Measurements from ENCODE around the gene CARMIL1.
"Not testable (repeated sequence)": the region's sequence is repeated elsewhere in the genome, so short reads cannot be mapped to it uniquely, and the experiment has no call there.

CARMIL1 gene

GRCh38 chr6:25583099-25583498, 303.9 kb downstream of the CARMIL1 start:
- H3K4me3 ChIP-seq (ENCODE audit: low read length): no peak overlapping the region
- no peak for TF ChIP-seq CTCF (conservative IDR thresholded peaks at IDR 0.05; ENCODE audit: low read length)
- no peak for DNase-seq (ENCODE audit: low read depth)

- TF ChIP-seq CTCF (conservative IDR thresholded peaks at IDR 0.05; ENCODE audit: low read length): no peak
- DNase-seq (ENCODE audit: low read depth): no peak
- H3K4me3 ChIP-seq (ENCODE audit: low read length): no peak overlapping the region
Measured at GRCh38 chr6:25583906-25584305, 304.7 kb downstream of the CARMIL1 start.

- DNase-seq (ENCODE audit: low read depth): no peak
- H3K4me3 ChIP-seq (ENCODE audit: low read length): no peak overlapping the region
- TF ChIP-seq CTCF (conservative IDR thresholded peaks at IDR 0.05; ENCODE audit: low read length): no peak
Measured at GRCh38 chr6:25585225-25585624, 306.1 kb downstream of the CARMIL1 start.

- not testable (repeated sequence) for DNase-seq (ENCODE audit: low read depth); H3K4me3 ChIP-seq (ENCODE audit: low read length)
Measured at GRCh38 chr6:25586119-25586518, 306.9 kb downstream of the CARMIL1 start.

GRCh38 chr6:25586927-25587326, 307.8 kb downstream of the CARMIL1 start:
- H3K4me3 ChIP-seq (ENCODE audit: low read length): no peak overlapping the region
- DNase-seq (ENCODE audit: low read depth): no peak

GRCh38 chr6:25590986-25591385, 311.8 kb downstream of the CARMIL1 start:
- no peak for DNase-seq (ENCODE audit: low read depth)
- no peak for TF ChIP-seq CTCF (conservative IDR thresholded peaks at IDR 0.05; ENCODE audit: low read length)
- no peak overlapping the region for H3K4me3 ChIP-seq (ENCODE audit: low read length)

More at GRCh38 chr6:25586927-25587326, 307.8 kb downstream of the CARMIL1 start:
- no peak for TF ChIP-seq CTCF (conservative IDR thresholded peaks at IDR 0.05; ENCODE audit: low read length)

- DNase-seq (ENCODE audit: low read depth): no peak
- TF ChIP-seq CTCF (conservative IDR thresholded peaks at IDR 0.05; ENCODE audit: low read length): no peak
- H3K4me3 ChIP-seq (ENCODE audit: low read length): no peak overlapping the region
Measured at GRCh38 chr6:25596928-25597818, 318.0 kb downstream of the CARMIL1 start.
